ENCODE data around the gene GTF2IRD1.

GRCh38 chr7:74622228-74622749 lies 168.6 kb downstream of the GTF2IRD1 start:
- no peak for TF ChIP-seq POLR2AphosphoS5 (IDR thresholded peaks at IDR 0.05)
- no peak for TF ChIP-seq CTCF (IDR thresholded peaks at IDR 0.05 in 8 of 11, conservative IDR thresholded peaks at IDR 0.05 in 3 of 11)
- no peak for TF ChIP-seq POLR2A (IDR thresholded peaks at IDR 0.05)

Measured in spleen (tissue), 7 donors.